ENCODE measurements around the gene ZC3H12D.
"Not testable (repeated sequence)": the region's sequence is repeated elsewhere in the genome, so short reads cannot be mapped to it uniquely, and the experiment has no call there.

The ZC3H12D gene

DNA sequence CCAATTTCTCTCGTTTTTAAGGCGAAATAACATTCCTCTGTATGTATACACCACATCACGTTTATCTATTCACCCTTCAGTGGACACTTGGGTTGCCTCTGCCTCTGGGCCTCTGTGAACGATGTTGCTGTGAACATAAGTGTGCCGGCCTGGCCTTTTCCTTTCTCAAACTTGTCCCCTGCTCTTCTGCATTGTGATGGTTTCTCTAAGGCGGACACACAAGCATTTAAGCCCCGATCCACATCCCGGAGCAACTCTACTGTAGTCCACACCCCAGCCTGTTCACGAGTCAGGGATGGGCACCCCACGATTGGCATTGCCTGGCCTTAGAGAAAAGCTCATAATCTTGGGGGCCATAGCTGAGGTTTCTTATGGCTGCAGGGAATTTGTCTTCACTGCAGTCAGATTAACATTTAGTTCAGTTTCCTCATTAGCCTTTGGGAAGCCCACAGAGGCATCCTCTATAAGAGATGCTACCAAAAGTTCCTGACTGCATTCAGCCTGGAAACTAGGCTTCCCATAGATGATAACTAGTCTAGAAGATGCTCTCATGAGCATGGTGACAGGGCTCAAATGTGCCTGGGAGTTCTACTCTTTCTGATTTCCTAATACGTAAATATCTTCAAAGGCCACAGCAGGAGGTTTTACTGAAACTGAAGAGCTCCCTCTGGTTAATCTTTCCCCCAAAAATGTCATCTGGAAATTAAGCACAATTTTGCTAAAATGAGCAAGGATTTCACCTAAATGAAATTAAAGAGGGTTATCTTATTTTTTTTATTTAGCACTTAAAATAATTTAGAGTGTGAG lies 762 bp downstream of the ZC3H12D start:
- DNase-seq: no peak

DNA sequence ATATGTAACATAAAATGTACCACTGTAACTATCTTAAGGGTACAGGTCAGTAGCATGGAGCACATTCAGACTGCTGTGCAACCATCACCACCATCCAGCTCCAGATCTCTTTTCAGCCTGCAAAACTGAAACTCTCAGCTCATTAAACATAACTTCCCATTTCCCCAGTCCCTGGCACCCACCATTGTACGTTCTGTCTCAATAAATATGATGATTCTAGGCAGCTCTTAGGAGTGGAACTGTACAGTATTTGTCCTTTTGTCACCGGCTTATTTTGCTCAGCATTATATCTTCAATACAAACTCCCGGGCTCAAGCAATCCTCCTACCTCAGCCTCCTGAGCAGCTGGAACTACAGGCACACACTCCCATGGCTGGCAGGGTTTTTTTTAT lies 1.5 kb downstream of the ZC3H12D start:
- DNase-seq: no peak

DNA sequence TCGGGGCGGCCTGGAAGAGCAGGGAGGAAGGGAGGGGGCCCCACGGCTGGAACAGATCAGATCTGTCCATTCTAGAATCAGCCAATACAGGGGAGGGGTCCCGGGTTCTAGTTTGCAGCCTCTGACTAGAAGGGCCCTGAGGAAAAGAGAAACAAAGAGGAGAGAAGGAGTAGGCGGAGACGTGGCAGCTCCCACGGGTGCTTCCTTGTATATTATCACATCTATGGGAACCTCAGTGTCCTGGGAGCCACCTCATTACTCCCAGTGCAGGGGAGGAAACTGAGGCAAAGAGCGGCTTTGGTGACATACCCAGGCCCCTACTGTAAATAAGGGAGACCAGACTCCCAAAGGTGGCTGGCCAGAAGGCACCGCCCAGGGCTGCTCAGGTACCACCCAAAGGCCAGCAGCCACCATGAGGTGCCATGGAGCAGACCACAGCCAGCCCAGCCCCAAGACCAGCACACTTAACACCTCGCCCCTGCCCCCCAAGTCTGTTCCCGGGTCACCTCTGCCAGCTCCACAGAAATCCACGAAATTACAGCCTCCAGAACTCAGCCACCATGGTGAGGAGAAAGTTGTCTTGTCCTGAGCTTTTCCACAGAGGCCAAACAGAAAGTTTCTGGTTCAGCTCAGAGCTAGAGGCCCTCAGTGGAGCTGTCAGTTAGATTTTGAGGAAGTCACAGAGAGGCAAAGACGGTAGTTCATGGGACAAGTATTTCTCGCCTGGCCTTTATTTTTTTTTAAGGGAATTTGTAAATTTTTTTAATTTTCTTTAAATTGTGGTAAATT lies 2.1 kb downstream of the ZC3H12D start:
- DNase-seq: no peak

DNA sequence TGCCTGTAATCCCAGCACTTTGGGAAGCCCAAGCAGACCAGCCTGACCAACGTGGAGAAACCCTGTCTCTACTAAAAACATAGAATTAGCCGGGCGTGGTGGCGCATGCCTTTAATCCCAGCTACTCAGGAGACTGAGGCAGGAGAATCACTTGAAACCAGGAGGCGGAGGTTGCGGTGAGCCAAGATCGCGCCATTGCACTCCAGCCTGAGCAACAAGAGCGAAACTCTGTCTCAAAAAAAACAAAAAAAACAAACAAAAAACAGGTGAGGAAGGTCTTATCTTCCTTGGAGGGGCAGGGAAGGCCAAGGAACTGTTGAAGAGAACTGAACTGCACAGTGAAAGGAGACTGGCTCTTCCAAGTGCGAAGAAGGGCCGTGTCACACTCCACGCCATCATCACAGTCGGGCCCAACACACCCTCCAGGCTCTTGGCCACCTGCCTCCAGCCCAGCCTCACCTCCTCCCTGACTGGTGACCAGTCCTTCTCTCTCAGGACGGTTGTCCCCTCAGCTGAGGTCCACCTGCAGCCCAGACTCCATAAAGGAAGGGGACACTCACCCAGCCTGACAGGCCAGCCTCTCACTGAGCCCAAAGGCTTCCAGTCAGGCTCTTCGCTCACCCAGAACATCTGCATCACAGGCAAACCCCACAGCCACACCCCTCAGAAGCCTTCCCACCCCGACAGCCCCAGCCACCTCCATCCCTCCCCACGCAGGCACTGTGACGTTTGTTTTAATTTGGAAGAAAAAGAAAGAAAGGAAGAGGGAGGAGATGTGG lies 4.1 kb downstream of the ZC3H12D start:
- no peak for DNase-seq

DNA sequence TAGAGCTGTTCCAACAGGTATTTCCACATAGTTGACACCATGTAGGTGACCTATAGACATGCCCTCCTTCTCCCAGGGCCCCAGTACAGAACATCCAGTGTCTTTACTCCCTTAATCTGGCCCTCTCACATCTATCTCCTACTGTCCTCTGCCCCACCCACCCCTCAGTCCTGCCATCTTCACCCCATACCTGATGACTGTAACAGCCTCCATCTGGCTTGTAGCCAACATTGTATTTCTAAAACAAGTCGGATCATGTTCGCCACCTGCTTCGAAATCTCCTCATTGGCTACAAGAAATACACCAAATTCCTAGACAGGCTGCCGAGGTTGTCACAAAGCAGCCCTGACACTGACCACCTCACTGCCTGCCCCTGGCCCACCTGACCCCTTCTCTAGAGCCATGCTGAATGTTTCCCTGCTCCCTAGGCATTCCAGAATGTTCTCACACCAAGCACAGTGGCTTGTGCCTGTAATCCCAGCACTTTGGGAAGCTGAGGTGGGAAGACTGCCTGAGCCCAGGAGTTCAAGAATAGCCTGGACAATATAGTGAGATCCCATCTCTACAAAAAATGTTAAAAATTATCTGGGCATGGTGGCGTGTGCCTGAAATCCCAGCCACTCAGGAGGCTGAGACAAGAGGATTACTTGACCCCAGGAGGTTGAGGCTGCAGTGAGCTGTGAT lies 6.0 kb downstream of the ZC3H12D start:
- no peak for DNase-seq

DNA sequence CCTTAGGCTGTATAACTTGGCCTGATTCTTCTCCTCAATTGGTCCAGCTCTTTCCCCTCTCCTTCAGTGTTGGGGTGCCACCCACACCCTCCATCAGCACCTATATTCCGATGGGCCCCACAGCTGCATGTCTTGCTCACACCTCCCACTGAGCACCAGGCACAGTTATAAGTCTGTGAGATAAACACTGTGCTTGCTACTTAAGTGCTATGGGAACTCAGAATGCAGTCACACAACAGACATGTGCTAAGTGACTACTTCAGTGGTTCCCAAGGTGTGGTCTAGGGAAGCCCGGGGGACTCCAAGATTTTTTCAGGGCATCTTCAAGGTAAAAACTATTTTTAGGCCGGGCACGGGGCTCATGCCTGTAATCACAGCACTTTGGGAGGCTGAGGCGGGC lies 7.3 kb downstream of the ZC3H12D start:
- no peak for DNase-seq

DNA sequence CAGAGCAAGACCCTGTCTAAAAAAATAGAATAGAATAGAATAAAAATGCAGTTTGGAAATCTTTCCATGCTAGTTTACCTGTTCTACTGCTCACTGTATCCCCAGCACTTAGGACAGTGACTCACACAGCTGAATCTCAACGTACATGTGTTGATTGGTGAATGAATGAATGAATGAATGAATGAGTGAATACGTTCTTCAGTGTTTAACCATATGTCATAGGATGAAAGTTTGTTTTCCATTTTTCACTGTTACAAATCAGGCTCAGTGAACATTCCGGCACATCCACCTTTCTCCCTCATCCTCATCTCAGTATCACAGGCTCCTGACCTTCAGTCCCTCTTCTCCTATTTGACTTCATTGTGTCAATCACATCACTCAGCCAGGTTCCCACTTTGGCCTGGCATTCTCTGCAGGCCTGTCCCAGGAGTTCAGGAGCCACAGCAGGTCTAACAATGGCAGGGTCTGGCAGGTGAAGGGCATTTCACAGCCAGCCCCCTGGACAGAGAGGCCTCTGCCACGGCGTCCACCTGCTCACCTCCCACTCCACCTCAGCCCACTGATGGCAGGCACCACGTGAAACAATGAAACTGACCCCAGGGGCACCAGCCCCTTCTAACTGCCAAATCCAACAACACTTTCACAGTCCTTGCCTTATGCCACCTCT lies 7.9 kb downstream of the ZC3H12D start:
- DNase-seq: no peak

DNA sequence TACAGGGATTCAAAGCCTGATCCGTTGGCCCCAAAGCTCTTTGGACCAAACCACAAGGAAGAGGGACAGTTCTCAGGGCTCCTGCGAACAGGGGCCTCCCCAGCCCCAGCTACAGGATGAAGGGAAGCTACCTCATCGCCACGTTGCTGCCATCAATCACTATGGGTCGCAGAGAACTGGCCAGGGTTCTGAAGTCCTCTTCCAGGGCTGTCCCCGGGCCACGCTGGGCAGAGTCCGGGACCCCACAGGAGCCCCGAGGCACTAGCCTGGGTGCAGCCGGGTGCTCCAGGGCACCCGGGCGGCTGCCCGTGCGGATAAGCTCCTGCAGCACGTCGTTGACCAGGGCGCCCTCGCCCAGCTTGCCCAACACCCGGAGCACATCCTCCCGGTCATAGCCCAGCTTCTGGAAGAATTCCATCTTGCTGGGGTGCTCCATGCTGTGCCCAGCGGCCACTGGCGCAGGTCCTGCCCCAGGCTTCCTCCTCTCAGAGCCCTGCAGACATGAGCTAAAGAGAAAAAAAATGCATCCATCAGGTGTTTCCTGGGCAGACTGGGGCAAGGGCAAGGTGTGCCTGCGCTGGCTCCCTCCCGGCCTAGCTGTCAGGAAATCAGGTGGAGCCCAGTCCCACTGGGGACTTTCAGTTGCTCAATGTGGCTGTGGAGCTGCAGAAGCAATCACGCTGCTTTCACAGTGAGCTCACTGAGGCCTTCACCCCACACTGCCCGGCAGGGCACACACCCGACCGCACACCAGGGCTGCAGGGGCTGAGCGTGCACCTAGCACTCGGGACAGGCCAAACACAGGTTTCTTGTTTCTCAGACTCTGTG lies 10.5 kb downstream of the ZC3H12D start:
- DNase-seq: no peak

DNA sequence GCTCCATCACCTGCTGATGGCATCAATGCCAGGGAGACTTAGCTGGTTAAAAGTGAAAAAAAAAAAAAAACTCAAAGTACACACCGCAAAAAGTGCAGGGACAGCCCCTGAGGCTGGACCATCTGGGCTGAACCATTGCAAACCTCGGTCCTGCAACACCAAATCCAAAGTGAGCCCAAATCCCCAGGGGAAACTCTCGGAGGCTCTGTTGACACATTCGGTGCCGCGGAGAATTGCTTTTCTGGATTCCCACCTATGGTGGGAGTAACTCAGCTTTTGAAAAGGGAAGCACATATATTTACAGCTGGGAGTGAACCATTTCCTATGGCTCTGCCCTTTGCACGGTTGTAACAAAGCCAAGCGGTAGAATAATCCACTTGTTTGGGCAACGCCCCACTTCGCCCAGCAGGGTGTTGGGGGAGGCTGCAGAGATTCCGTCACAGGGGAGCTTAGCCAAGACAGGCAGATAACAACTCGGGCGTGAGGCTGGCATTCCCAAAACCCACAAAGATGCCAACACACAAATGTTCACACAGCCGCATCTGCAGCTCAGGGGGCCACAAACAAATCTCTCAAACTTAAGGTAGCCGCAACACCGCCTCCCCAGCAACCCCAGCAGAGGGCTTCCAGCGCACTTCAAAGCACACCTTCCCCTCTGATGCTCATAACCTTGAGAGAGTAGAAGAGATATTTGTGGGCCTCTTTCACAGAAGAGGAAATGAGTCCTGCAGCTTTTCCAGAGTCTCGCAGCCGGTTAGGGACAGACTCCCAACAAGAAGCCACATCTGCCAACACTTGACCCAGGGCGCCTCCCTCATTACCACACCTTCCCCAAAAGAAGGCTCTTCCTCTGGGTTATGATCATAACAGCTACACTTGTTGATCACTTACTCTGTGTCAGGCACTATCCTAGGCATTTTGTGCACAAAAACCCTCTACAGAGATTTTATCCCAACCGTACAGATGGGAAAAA lies 11.4 kb downstream of the ZC3H12D start:
- DNase-seq: no peak

DNA sequence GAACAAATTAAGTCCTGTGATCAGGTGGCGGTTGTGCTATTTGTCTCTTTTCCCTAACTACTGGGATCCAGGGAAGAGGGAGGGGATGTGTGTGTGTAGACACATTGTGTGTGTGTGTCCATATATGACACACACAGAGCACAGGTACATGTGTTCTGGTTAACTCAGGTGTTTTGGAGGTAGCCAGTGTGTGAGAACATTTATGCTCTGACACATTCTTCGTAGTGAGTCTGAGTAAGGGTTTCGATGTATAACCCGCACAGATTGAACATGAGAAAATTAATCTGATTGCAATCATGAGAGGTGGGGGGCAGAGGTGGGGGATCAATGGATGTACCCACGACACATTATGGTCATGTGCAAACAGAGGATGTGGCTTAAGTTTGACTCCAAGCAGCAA lies 12.6 kb downstream of the ZC3H12D start:
- no peak for DNase-seq

DNA sequence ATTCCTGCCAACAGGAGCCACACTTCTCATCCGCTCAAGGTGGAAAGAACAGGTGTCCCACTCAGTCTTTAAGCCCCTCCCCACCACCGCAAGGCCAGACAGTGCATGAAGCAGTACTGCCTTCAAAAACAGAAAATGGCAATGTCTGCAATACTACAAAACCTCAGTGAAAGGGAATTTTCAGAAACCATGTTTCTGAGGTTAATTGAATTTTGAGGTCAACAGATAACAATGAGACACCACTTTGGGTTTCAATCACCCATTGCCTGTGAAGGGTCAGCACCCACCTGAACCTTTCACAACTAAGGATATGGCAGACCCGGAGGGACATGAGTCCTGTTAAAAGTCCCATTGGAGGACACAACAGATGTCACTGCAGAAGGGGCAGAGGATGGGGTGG lies 13.0 kb downstream of the ZC3H12D start:
- DNase-seq: no peak

DNA sequence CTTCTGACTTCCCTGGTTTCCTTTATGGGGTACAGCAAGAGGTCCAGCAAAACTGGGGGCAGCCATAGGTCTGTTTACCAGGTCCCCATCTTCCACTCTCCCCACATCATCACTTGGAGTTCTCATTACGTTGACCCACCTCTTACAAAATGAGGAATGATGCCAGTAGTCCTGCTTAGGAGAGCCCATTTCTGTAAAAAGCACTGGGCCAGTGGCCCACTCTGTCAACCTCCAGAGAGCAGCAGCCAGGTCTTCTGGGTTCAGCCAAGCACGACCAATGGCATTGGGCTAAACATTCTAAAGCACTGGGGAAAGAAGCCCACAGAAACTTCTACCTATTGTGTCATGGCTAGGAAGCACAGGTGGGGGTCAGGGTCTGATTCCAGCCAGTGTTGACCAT lies 13.9 kb downstream of the ZC3H12D start:
- DNase-seq: no peak

DNA sequence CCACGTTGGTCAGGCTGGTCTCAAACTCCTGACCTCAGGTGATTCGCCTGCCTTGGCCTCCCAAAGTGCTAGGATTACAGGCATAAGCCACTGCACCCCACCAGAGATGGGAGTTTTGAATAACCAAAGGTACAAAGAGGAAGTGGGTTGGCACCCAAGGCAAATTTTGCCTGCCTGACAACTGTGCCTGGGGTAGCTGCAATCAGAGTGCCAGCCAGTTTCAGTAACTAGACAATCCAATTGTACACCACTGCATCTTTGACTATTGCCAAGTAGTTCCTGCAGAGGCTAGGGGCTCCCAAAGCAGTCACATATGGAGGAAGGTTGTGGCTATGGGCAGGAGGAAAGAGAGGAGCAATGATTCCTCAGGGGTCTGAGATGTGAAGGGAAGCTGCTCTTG lies 16.6 kb downstream of the ZC3H12D start:
- DNase-seq: no peak

DNA sequence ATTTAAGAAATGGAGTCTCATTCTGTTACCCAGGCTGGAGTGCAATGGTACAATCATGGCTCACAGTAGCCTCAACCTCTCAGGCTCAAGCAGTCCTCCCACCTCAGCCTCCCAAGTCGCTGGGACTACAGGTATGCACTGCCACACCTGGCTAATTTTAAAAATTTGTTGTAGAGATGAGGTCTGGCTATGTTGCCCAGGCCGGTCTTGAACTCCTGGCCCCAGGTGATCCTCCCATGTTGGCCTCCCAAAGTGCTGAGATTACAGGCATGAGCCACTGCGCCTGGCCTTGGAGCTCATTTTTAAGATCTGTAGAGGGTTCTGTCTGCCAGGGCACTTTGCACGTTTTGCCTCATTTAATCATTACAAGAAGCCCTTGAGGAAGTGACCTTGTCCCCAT lies 17.5 kb downstream of the ZC3H12D start:
- no peak for DNase-seq

DNA sequence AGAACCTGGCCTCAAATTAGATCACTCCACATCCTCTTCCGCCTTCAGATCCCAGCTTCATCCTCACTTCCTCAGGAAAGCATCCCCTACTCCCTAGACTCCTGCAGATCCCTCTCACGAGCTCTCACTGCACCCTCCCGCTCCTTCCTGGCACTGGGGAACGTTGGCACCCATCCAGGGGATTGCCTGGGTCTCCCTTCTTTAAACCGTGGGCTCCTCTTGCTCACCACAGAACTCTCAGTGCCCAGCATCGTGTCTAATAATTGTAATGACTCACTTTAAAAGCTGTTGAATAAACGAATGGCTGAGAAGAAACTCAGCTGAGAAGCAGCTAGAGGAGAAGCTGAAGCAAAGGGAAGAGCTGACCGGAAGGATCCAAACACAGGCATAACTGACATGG lies 20.4 kb downstream of the ZC3H12D start:
- no peak for DNase-seq

DNA sequence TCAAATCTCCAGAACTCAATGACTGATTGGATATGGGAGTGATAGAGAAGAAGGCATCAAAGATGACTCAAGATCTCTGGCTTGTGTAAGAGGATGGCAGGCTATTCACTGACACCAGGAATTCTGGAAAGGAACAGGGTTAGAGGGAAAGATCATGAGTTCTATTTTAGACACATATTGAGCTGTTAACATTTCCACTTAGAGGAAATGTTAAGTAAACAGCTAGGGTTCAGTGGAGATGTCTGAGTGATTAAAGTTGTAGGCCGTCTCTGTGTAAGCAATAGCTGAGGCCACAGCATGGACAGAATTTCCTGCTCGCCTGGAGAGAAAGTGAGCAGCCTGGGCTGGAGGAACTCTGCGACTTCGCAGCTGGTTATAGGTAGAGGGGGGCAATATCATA lies 21.0 kb downstream of the ZC3H12D start:
- no peak for DNase-seq

DNA sequence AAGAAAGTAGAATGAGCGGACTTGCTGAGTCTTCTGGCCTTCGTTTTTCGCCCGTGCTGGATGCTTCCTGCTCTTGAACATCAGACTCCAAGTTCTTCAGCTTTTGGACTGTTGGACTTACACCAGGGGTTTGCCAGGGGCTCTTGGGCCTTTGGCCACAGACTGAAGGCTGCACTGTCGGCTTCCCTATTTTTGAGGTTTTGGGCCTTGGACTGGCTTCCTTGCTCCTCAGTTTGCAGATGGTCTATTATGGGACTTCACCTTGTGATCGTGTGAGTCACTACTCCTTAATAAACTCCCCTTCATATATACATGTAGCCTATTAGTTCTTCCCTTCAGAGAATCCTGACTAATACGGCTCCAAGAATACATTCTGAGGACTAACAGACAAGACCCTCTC lies 22.1 kb downstream of the ZC3H12D start:
- not testable (repeated sequence) for DNase-seq

DNA sequence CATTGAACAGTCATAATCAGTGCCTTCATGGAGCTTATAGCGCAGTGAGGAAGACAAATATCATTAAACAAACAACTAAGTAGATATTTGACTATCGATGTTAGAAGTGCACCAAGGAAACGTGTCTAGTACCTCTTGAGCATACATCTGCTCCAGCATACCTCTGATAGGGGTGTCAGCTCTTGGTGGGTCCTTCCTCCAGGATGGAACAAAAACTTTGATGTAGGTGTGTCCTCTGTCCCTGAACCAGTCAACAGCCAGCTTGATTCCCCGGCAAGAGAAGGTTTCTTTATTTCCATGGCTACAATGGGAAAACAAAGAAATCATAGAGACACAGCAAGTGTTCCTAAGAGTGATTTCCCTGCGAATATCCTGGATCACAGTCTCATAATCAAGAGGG lies 23.1 kb downstream of the ZC3H12D start:
- DNase-seq: no peak

DNA sequence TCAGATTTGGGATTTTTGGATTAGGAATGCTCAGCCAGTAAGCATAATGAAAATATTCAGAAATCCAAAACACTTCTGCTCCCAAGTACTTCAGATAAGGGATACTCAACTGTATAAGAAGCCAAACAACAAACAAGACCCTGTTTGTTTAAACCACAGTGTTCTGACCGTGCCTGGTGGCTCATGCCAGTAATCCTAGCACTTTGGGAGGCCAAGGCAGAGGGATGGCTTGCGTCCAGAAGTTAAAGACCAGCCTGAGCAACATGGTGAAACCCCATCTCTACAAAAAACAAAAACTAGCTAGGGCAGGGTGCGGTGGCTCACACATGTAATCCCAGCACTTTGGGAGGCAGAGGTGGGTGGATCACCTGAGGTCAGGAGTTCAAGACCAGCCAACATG lies 24.6 kb downstream of the ZC3H12D start:
- DNase-seq: not testable (repeated sequence)

Data from hypothalamus (tissue), 51 donors.